HCT116 (cell line): ENCODE data around the gene GRIP1.

ENCODE experiments used
- CTCF ChIP-seq, 3 experiments: fragments of 200-600 bp in 1 of 3; sonication (generic) in 1 of 3; IDR thresholded peaks in 2 of 3; conservative IDR thresholded peaks in 1 of 3; 2 replicates each; pipeline ENCODE4 v1.5.1; 2012 to 2017; ENCODE audit warnings: low read depth in 2 of 3, low read length in 2 of 3, antibody characterized with exemption in 1 of 3, borderline replicate concordance in 1 of 3, control low read depth in 1 of 3, mild to moderate bottlenecking in 1 of 3, mixed read lengths in 1 of 3, mixed run types in 1 of 3, moderate library complexity in 1 of 3; ENCODE audit not compliant: insufficient read depth in 1 of 3
- EZH2phosphoT487 ChIP-seq: fragments of 200-600 bp; IDR thresholded peaks from 2 replicates; pipeline ENCODE4 v1.6.1; 2018; ENCODE audit warnings: antibody characterized with exemption, borderline replicate concordance
- JUND ChIP-seq: IDR thresholded peaks from 2 replicates; pipeline ENCODE4 v1.6.1; 2012
- MAX ChIP-seq: IDR thresholded peaks from 2 replicates; pipeline ENCODE4 v1.6.1; 2012
- SP1 ChIP-seq: IDR thresholded peaks from 2 replicates; pipeline ENCODE4 v1.6.1; 2012; ENCODE audit warnings: low read depth

- TF ChIP-seq JUND (no peak), CTCF (IDR thresholded peaks at IDR 0.05 in 2 of 3, conservative IDR thresholded peaks at IDR 0.05 in 1 of 3; ENCODE audit: borderline replicate concordance in 1 of 3, insufficient read depth in 1 of 3, low read depth in 2 of 3, low read length in 2 of 3) (no peak), SP1 (no peak), MAX (no peak), EZH2phosphoT487 (no peak)
Measured at GRCh38 chr12:66500091-66500490, 178.8 kb downstream of the GRIP1 start.
